ENCODE data around the gene B3GNT8. TPM values are rescaled to one million over a fixed set of nuclear protein-coding genes. Genes with fewer than 3 reads are reported as not detected.
"Not testable (repeated sequence)": the region's sequence is repeated elsewhere in the genome, so short reads cannot be mapped to it uniquely, and the experiment has no call there.

B3GNT8 gene
- total RNA-seq, 1 donor from 2014 or later: 2.0 TPM

DNA sequence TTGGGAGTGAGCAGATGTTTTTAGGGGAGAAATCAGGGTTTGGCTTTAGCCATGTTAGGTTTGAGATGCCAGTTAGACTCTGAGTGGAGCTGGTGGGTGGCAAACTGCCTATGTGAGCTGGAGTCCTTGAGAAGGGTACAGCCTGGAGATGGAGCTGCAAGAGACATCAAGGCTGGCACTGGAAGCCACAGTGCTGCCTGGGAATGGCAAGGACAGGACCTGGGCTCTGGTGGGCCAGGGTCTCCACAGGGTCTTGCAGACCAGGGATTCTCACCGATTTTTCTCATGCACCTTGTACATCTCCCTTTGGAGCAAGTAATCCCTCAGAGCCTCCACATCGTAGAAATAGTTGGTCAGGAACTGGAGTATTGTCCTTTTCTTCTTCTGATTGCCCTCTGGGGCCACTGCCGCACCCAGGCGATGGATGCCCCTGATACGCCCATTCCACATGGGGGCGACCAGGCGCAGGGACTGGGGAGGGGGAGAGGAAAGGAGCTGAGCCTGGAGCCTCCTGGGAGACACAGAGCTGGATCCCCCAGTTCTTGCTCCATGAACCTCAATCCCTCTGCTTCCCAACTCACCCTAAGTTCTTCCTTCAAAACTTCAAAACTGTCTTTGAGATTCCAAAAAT, 10.9 kb upstream of the B3GNT8 start:
- DNase-seq (ENCODE audit: low spot score in 2 of 2) (no peak), FAIRE-seq (no peak)

DNA sequence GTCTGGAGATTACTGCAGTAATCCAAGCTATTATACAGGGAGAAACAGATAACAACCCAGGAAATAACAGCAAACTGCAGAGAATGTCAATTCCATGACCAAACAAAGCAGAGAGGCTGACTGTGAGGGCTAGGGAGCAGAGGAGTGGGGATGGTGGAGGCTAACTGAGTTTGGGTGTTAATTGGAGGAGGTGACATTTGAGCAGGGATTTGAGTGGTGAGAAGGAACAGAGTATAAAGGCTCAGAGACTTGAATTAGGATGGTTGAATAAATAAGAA, 9.4 kb upstream of the B3GNT8 start:
- no peak for FAIRE-seq
- no peak for DNase-seq (ENCODE audit: low spot score in 2 of 2)

- DNase-seq (ENCODE audit: low spot score in 2 of 2) (no peak), FAIRE-seq (no peak)
Observed at GRCh38 chr19:41435936-41436673, 8.9 kb upstream of the B3GNT8 start.

DNA sequence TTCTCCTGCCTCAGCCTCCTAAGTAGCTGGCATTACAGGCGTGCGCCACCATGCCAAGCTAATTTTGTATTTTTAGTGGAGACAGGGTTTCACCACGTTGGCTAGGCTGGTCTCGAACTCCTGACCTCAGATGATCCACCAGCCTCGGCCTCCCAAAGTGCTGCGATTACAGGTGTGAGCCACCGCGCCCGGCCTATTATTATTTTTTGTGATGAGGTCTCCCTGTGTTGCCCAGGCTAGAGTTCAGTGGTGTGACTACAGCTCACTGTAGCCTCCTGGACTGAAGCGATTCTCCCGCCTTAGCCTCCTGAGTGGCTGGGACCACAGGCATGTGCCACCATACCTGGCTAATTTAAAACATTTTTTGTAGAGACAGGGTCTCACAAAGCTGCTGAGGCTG, 8.2 kb upstream of the B3GNT8 start:
- DNase-seq (ENCODE audit: low spot score in 2 of 2); FAIRE-seq: not testable (repeated sequence)

- FAIRE-seq (no peak), DNase-seq (ENCODE audit: low spot score in 2 of 2) (no peak)
Observed at GRCh38 chr19:41434450-41434849, 7.3 kb upstream of the B3GNT8 start.

DNA sequence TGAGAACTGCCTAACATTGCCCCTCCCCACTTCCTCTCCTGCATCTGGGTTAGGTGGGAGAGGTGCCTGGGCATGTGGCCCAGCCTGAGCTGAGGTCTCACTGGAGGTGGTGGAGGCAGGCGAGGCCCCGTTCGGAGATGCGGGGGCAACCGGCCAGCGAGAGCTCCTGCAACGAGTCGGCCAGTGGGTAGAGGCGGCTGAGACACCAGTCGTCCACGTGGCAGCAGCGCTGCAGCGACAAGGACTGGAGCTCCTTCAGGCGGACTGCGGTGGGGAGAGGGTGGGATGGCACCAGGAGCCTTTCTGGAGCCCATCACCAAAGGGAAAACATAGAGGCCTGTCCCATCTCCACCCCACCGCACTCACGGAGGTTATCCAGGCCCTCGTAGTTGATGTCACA, 6.0 kb upstream of the B3GNT8 start:
- FAIRE-seq (no peak), DNase-seq (ENCODE audit: low spot score in 2 of 2) (no peak)

GRCh38 chr19:41431426-41432386, 4.5 kb upstream of the B3GNT8 start:
- DNase-seq (ENCODE audit: low spot score in 2 of 2): peak in 1 of 2 donors; percentile 51
- FAIRE-seq: no peak

- DNase-seq (ENCODE audit: low spot score in 2 of 2) (no peak), FAIRE-seq (no peak)
Observed at GRCh38 chr19:41430922-41431321, 3.7 kb upstream of the B3GNT8 start.

GRCh38 chr19:41428481-41428859, 1.3 kb upstream of the B3GNT8 start:
- no peak for DNase-seq (ENCODE audit: low spot score in 2 of 2)
- no peak for FAIRE-seq

- DNase-seq (ENCODE audit: low spot score in 2 of 2): peak in 1 of 2 donors; percentile 47
- FAIRE-seq: no peak
Observed at GRCh38 chr19:41427647-41428480, 690 bp upstream of the B3GNT8 start.

- FAIRE-seq: no peak
- DNase-seq (ENCODE audit: low spot score in 2 of 2): no peak
Observed at GRCh38 chr19:41426116-41426841, 895 bp downstream of the B3GNT8 start.

- DNase-seq (ENCODE audit: low spot score in 2 of 2) (no peak), FAIRE-seq (no peak)
Observed at GRCh38 chr19:41425174-41426115, 1.7 kb downstream of the B3GNT8 start.

DNA sequence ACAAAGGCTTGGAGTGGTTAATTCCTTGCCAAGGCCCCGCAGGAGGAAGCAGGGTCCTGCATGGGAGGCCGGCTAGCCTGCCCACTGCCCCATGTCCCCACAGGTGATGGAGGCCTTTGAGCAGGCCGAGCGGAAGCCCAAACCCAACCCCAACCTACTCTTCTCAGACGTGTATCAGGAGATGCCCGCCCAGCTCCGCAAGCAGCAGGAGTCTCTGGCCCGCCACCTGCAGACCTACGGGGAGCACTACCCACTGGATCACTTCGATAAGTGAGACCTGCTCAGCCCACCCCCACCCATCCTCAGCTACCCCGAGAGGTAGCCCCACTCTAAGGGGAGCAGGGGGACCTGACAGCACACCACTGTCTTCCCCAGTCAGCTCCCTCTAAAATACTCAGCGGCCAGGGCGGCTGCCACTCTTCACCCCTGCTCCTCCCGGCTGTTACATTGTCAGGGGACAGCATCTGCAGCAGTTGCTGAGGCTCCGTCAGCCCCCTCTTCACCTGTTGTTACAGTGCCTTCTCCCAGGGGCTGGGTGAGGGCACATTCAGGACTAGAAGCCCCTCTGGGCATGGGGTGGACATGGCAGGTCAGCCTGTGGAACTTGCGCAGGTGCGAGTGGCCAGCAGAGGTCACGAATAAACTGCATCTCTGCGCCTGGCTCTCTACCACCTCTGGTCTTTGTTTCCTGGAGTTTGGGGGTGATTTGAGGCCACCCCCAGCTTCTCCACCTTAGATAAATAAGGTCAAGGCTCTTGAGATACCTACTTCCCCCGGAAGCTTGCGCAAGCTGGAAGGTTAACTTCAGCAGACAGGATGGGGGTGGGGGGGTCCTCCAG, 2.6 kb downstream of the B3GNT8 start:
- FAIRE-seq: no peak
- no peak for DNase-seq (ENCODE audit: low spot score in 2 of 2)

GRCh38 chr19:41422955-41423354, 4.2 kb downstream of the B3GNT8 start:
- FAIRE-seq (no peak), DNase-seq (ENCODE audit: low spot score in 2 of 2) (no peak)

DNA sequence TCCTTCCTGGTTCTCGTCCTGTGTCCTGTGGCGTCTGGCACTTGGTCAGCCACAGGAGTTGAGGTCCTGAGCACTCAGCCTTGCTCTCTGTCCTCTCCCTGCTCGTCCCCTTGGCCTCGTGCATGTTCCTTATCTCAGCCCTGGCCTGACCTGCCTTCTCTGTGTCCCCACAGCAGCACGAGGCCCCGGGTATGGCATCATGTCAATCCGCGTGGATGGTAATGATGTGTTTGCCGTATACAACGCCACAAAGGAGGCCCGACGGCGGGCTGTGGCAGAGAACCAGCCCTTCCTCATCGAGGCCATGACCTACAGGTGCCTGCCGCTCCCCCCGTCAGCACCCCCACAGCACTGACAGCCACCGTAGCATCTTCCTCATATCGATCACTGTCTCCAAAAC, 4.7 kb downstream of the B3GNT8 start:
- DNase-seq (ENCODE audit: low spot score in 2 of 2): no peak
- FAIRE-seq: no peak

DNA sequence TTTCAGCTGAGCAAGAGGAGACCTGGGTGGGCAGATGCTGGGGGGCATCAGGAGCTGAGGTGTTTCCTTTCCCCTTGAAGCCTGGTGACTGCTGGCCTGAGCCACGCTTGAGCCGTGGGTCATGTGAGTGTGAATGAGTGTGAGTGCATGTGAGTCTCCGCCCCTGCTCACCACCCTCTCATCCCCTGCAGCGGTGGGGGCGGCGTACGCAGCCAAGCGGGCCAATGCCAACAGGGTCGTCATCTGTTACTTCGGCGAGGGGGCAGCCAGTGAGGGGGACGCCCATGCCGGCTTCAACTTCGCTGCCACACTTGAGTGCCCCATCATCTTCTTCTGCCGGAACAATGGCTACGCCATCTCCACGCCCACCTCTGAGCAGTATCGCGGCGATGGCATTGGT, 5.2 kb downstream of the B3GNT8 start:
- DNase-seq (ENCODE audit: low spot score in 2 of 2): no peak
- FAIRE-seq: no peak

- FAIRE-seq (no peak), DNase-seq (ENCODE audit: low spot score in 2 of 2) (no peak)
Observed at GRCh38 chr19:41421314-41421713, 5.9 kb downstream of the B3GNT8 start.
